Measurements from ENCODE around the gene CD300LG.
"Not testable (repeated sequence)": the region's sequence is repeated elsewhere in the genome, so short reads cannot be mapped to it uniquely, and the experiment has no call there.

DNA sequence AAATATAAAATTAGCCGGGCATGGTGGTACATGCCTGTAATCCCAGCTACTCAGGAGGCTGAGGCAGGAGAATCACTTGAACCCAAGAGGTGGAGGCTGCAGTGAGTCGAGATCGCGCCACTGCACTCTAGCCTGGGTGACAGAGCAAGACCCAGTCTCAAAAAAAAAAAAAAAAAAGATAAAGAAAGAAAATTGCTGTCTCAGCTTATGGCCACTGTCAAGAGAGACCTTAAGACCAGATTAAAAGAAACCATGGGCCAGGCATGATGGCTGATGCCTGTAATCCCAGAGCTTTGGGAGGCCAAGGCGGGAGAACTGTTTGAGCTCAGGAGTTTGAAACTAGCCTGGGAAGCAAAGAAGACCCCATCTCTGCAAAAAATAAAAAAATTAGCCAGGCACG, 22.1 kb downstream of the CD300LG start:
- not testable (repeated sequence) for TF ChIP-seq CTCF, POLR2A (IDR thresholded peaks at IDR 0.05)
